ENCODE data around the gene ARL6IP6. TPM values are rescaled to one million over a fixed set of nuclear protein-coding genes. Genes with fewer than 3 reads are reported as not detected.
"Not testable (repeated sequence)": the region's sequence is repeated elsewhere in the genome, so short reads cannot be mapped to it uniquely, and the experiment has no call there.

The ARL6IP6 gene
- total RNA-seq, 6 experiments from 2014 or later = 2.6 to 5.4 (median 3.7) TPM

DNA sequence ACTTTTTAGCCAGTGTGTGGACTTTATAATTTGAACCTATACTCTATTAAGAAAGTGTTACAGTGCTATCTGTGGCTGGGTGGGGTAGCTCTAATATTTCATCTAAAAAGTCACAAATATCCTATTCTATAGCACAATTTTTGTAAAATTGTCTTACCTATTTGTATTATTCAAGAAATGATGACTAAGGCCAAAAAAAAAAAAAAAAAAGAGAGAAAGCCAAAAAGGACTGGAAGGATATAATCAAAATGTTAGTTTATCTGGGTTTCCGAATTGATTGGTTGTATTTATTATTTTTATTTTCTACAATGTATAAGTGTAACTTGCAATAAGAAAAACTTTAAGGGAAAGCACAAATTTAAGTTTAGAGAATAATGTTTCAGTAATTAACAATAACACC, 5.5 kb downstream of the ARL6IP6 start:
- no peak overlapping the region for H3K27ac ChIP-seq
- no peaks in the 10 kb centered on the region for H3K9me3 ChIP-seq
- no peak for ATAC-seq
- intact Hi-C loops (cut with DNase I) = no loop called here
- no peak overlapping the region for H3K4me3 ChIP-seq
- no peak for DNase-seq
- 86% methylated on average over 1 of the region's 1 CpG for WGBS (ENCODE audit: insufficient coverage, low coverage, low lambda C conversion rate, missing lambda C conversion rate)
- peaks cover 0 to 9% (median 4%) of the 10 kb centered on the region in 4 donors for H3K4me1 ChIP-seq
- no peaks in the 10 kb centered on the region for H3K27me3 ChIP-seq
- no peaks in the 10 kb centered on the region for H3K36me3 ChIP-seq
- no peak for TF ChIP-seq POLR2A (IDR thresholded peaks at IDR 0.05)
- TF ChIP-seq, protein P1, sequence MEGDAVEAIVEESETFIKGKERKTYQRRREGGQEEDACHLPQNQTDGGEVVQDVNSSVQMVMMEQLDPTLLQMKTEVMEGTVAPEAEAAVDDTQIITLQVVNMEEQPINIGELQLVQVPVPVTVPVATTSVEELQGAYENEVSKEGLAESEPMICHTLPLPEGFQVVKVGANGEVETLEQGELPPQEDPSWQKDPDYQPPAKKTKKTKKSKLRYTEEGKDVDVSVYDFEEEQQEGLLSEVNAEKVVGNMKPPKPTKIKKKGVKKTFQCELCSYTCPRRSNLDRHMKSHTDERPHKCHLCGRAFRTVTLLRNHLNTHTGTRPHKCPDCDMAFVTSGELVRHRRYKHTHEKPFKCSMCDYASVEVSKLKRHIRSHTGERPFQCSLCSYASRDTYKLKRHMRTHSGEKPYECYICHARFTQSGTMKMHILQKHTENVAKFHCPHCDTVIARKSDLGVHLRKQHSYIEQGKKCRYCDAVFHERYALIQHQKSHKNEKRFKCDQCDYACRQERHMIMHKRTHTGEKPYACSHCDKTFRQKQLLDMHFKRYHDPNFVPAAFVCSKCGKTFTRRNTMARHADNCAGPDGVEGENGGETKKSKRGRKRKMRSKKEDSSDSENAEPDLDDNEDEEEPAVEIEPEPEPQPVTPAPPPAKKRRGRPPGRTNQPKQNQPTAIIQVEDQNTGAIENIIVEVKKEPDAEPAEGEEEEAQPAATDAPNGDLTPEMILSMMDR (IDR thresholded peaks at IDR 0.05) = no peak

DNA sequence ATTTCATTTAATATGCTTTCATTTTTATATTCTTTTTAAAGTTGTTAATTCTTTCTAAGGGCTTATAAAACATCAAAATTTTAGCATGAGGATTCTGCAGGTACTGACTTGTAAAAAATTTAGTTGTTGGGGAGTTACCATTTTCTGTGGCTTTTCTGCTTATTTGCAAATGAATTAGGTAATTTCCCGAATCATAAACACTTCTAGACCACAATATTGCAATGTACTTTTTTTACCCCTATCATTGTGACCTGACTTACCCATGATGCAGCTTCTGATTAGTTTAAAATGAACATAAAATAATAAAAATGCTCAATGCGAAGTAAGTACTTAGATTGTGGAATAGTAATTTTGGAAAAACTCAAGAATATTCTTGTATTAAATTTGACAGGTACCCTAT, 11.4 kb downstream of the ARL6IP6 start:
- Histone ChIP-seq H3K27me3 (no peaks in the 10 kb centered on the region), H3K4me1 (no peaks in the 10 kb centered on the region), H3K9me3 (no peaks in the 10 kb centered on the region), H3K36me3 (no peaks in the 10 kb centered on the region), H3K4me3 (no peak overlapping the region), H3K27ac (no peak overlapping the region)
- intact Hi-C loops (cut with DNase I) = no loop called here
- ATAC-seq = no peak
- 75% methylated on average over 2 of the region's 2 CpGs for WGBS (ENCODE audit: insufficient coverage, low coverage, low lambda C conversion rate, missing lambda C conversion rate)
- no peak for TF ChIP-seq POLR2A (IDR thresholded peaks at IDR 0.05)
- TF ChIP-seq, protein P1 (IDR thresholded peaks at IDR 0.05) = no peak
- DNase-seq = no peak

DNA sequence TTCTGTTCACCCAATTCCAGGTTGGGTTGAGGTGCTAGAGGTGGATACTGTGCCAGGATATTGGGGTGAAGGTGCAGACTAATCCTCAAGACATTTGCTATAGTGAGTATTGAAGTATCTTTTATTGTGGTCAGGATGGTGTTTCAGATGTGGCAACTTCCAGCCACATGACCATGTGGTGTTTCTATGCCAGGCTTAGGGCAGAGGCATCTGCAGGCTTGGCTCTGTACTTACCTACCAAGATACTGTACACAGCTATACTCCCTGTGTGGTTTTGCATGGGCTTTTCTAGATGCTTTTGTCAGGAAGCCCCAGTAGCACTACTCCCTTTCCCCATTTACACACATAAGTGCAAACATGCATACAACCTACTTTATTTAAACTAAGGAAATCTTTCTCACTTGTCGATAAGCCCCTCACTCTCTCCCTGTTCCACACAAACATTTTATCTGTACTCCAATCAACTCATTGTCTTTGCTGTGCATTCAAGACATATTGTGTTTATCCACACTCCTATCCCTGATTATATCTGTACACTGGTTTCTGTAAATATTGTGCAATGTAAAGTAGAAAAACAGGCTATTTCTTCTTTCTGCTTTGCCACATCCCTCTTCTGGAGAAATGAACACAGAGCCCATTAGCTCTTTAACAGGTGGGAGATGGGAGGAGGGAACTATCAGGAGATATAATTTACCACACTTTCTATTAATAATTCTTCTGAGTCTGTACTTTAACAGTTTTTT, 12.3 kb downstream of the ARL6IP6 start:
- TF ChIP-seq POLR2A (IDR thresholded peaks at IDR 0.05) = no peak
- TF ChIP-seq, protein P1 (IDR thresholded peaks at IDR 0.05) = no peak
- intact Hi-C loops (cut with DNase I) = no loop called here
- 71% methylated on average over 1 of the region's 1 CpG for WGBS (ENCODE audit: insufficient coverage, low coverage, low lambda C conversion rate, missing lambda C conversion rate)
- no peaks in the 10 kb centered on the region for H3K27me3 ChIP-seq
- H3K27ac ChIP-seq = no peak overlapping the region
- H3K36me3 ChIP-seq = no peaks in the 10 kb centered on the region
- H3K4me3 ChIP-seq = no peak overlapping the region
- peak; percentile 63 to 71 (median 68) for ATAC-seq
- H3K4me1 ChIP-seq = no peaks in the 10 kb centered on the region
- no peaks in the 10 kb centered on the region for H3K9me3 ChIP-seq
- no peak for DNase-seq

GRCh38 chr2:152737509-152737908, 19.1 kb downstream of the ARL6IP6 start:
- H3K4me3 ChIP-seq; intact Hi-C loops (cut with DNase I); DNase-seq; H3K27ac ChIP-seq; H3K27me3 ChIP-seq; H3K36me3 ChIP-seq; H3K9me3 ChIP-seq; ATAC-seq; H3K4me1 ChIP-seq: not testable (repeated sequence)
- WGBS (ENCODE audit: insufficient coverage, low coverage, low lambda C conversion rate, missing lambda C conversion rate) = 80% methylated on average over 1 of the region's 1 CpG

- Histone ChIP-seq H3K4me3 (no peak overlapping the region), H3K4me1 (no peaks in the 10 kb centered on the region), H3K27me3 (no peaks in the 10 kb centered on the region), H3K36me3 (no peaks in the 10 kb centered on the region), H3K9me3 (no peaks in the 10 kb centered on the region), H3K27ac (no peak overlapping the region)
- no peak for DNase-seq
- no peak for TF ChIP-seq POLR2A (IDR thresholded peaks at IDR 0.05)
- WGBS (ENCODE audit: insufficient coverage, low coverage, low lambda C conversion rate, missing lambda C conversion rate) = 40% methylated on average over 1 of the region's 2 CpGs
- intact Hi-C loops (cut with DNase I) = no loop called here
- ATAC-seq = peak in 3 of 4 donors; percentile 46 to 52 (median 49)
Observed at GRCh38 chr2:152738438-152738837, 20.0 kb downstream of the ARL6IP6 start.

GRCh38 chr2:152739705-152740104, 21.3 kb downstream of the ARL6IP6 start:
- H3K27me3 ChIP-seq; H3K4me1 ChIP-seq; ATAC-seq; H3K27ac ChIP-seq; DNase-seq; H3K36me3 ChIP-seq; H3K9me3 ChIP-seq; H3K4me3 ChIP-seq; intact Hi-C loops (cut with DNase I): not testable (repeated sequence)
- WGBS (ENCODE audit: insufficient coverage, low coverage, low lambda C conversion rate, missing lambda C conversion rate) = 78% methylated on average over 1 of the region's 1 CpG
